Fibroblast of skin of left quadriceps (primary cell): ENCODE results near the gene INF2.

Experiments
- DNase-seq, 2 experiments: peaks; one replicate each; pipeline ENCODE4 v3.0.0-alpha.2; 2013; ENCODE audit warnings: low read depth in 2 of 2

Gene INF2

GRCh38 chr14:104702673-104703072 lies 13.3 kb downstream of the INF2 start:
- no peak for DNase-seq

GRCh38 chr14:104703269-104703668 lies 13.9 kb downstream of the INF2 start:
- no peak for DNase-seq

GRCh38 chr14:104704252-104704651 lies 14.8 kb downstream of the INF2 start:
- DNase-seq, result no peak

GRCh38 chr14:104705340-104706047 lies 16.1 kb downstream of the INF2 start:
- DNase-seq, result no peak

- no peak for DNase-seq
These were observed 17.6 kb downstream of the INF2 start for GRCh38 chr14:104706733-104707607.

- no peak for DNase-seq
These were observed 18.5 kb downstream of the INF2 start for GRCh38 chr14:104707608-104708595.

- DNase-seq, result peak in 1 of 2 experiments; percentile 24
These were observed 19.3 kb downstream of the INF2 start for GRCh38 chr14:104708606-104709268.

GRCh38 chr14:104709387-104710039 lies 20.1 kb downstream of the INF2 start:
- DNase-seq, result no peak

- DNase-seq, result no peak
These were observed 20.8 kb downstream of the INF2 start for GRCh38 chr14:104710071-104710735.

GRCh38 chr14:104712881-104713734 lies 23.7 kb downstream of the INF2 start:
- no peak for DNase-seq

GRCh38 chr14:104714066-104714465 lies 24.6 kb downstream of the INF2 start:
- no peak for DNase-seq

- no peak for DNase-seq
These were observed 25.3 kb downstream of the INF2 start for GRCh38 chr14:104714681-104715080.

GRCh38 chr14:104715416-104715815 lies 26.0 kb downstream of the INF2 start:
- no peak for DNase-seq

- DNase-seq, result no peak
These were observed 26.5 kb downstream of the INF2 start for GRCh38 chr14:104715871-104716270.

GRCh38 chr14:104717137-104717536 lies 27.7 kb downstream of the INF2 start:
- DNase-seq, result no peak

- DNase-seq, result no peak
These were observed 28.2 kb downstream of the INF2 start for GRCh38 chr14:104717646-104718045.

GRCh38 chr14:104718147-104718546 lies 28.7 kb downstream of the INF2 start:
- DNase-seq, result no peak

- no peak for DNase-seq
These were observed 29.5 kb downstream of the INF2 start for GRCh38 chr14:104718871-104719270.

- DNase-seq, result no peak
These were observed 29.9 kb downstream of the INF2 start for GRCh38 chr14:104719343-104719742.
